Inferior parietal cortex (tissue), 1 donor: ENCODE results near the gene UTRN.

ENCODE experiments used
- DNase-seq: peaks from one replicate; pipeline ENCODE4 v3.0.0-alpha.2; 2016; ENCODE audit errors: extremely low spot score

UTRN gene

GRCh38 chr6:144314003-144314485, 28.9 kb downstream of the UTRN start:
- no peak for DNase-seq

GRCh38 chr6:144314562-144314961, 29.4 kb downstream of the UTRN start:
- no peak for DNase-seq

- no peak for DNase-seq
Observed at GRCh38 chr6:144315226-144315980, 30.3 kb downstream of the UTRN start.

- DNase-seq = no peak
Observed at GRCh38 chr6:144315981-144316861, 31.1 kb downstream of the UTRN start.

GRCh38 chr6:144316862-144317195, 31.7 kb downstream of the UTRN start:
- no peak for DNase-seq

- DNase-seq = no peak
Observed at GRCh38 chr6:144317736-144318135, 32.6 kb downstream of the UTRN start.

GRCh38 chr6:144319211-144319610, 34.1 kb downstream of the UTRN start:
- DNase-seq = no peak

GRCh38 chr6:144320741-144321140, 35.6 kb downstream of the UTRN start:
- DNase-seq = no peak

GRCh38 chr6:144321839-144322591, 36.9 kb downstream of the UTRN start:
- no peak for DNase-seq

GRCh38 chr6:144325232-144325631, 40.1 kb downstream of the UTRN start:
- no peak for DNase-seq

GRCh38 chr6:144326393-144326792, 41.3 kb downstream of the UTRN start:
- no peak for DNase-seq

GRCh38 chr6:144327081-144327480, 41.9 kb downstream of the UTRN start:
- no peak for DNase-seq

- DNase-seq = no peak
Observed at GRCh38 chr6:144330017-144330987, 45.2 kb downstream of the UTRN start.

GRCh38 chr6:144331491-144331969, 46.4 kb downstream of the UTRN start:
- no peak for DNase-seq

GRCh38 chr6:144332177-144332576, 47.0 kb downstream of the UTRN start:
- DNase-seq = no peak

GRCh38 chr6:144334150-144334708, 49.1 kb downstream of the UTRN start:
- DNase-seq = no peak
